ENCODE data around the gene ANGPTL1.

ANGPTL1 gene

GRCh38 chr1:178870944-178871343 is at the start of gene ANGPTL1:
TSS of gene ANGPTL1 (minus strand) at chr1:178871077. CDS start at chr1:178865776, 5,301 bp downstream.
- DNase-seq (ENCODE audit: low read depth in 1 of 2, low spot score in 1 of 2): no peak

GRCh38 chr1:178919581-178919980 is 48.7 kb upstream of the ANGPTL1 start:
- no peak for DNase-seq (ENCODE audit: low read depth in 1 of 2, low spot score in 1 of 2)

- DNase-seq (ENCODE audit: low read depth in 1 of 2, low spot score in 1 of 2): no peak
These were observed 48.1 kb upstream of the ANGPTL1 start for GRCh38 chr1:178918955-178919354.

- no peak for DNase-seq (ENCODE audit: low read depth in 1 of 2, low spot score in 1 of 2)
These were observed 47.4 kb upstream of the ANGPTL1 start for GRCh38 chr1:178918308-178918707.

- no peak for DNase-seq (ENCODE audit: low read depth in 1 of 2, low spot score in 1 of 2)
These were observed 45.7 kb upstream of the ANGPTL1 start for GRCh38 chr1:178916448-178917174.

- no peak for DNase-seq (ENCODE audit: low read depth in 1 of 2, low spot score in 1 of 2)
These were observed 41.7 kb upstream of the ANGPTL1 start for GRCh38 chr1:178912597-178912996.

- no peak for DNase-seq (ENCODE audit: low read depth in 1 of 2, low spot score in 1 of 2)
These were observed 39.1 kb upstream of the ANGPTL1 start for GRCh38 chr1:178910023-178910422.

- no peak for DNase-seq (ENCODE audit: low read depth in 1 of 2, low spot score in 1 of 2)
These were observed 37.5 kb upstream of the ANGPTL1 start for GRCh38 chr1:178908358-178908757.

GRCh38 chr1:178901482-178902125 is 30.7 kb upstream of the ANGPTL1 start:
- DNase-seq (ENCODE audit: low read depth in 1 of 2, low spot score in 1 of 2): no peak

GRCh38 chr1:178899402-178899801 is 28.5 kb upstream of the ANGPTL1 start:
- DNase-seq (ENCODE audit: low read depth in 1 of 2, low spot score in 1 of 2): no peak

GRCh38 chr1:178898401-178898800 is 27.5 kb upstream of the ANGPTL1 start:
- DNase-seq (ENCODE audit: low read depth in 1 of 2, low spot score in 1 of 2): no peak

GRCh38 chr1:178895928-178896327 is 25.1 kb upstream of the ANGPTL1 start:
- no peak for DNase-seq (ENCODE audit: low read depth in 1 of 2, low spot score in 1 of 2)

- DNase-seq (ENCODE audit: low read depth in 1 of 2, low spot score in 1 of 2): no peak
These were observed 15.7 kb upstream of the ANGPTL1 start for GRCh38 chr1:178886551-178886950.

GRCh38 chr1:178885869-178886268 is 15.0 kb upstream of the ANGPTL1 start:
- no peak for DNase-seq (ENCODE audit: low read depth in 1 of 2, low spot score in 1 of 2)

- DNase-seq (ENCODE audit: low read depth in 1 of 2, low spot score in 1 of 2): no peak
These were observed 11.1 kb upstream of the ANGPTL1 start for GRCh38 chr1:178881950-178882349.

- DNase-seq (ENCODE audit: low read depth in 1 of 2, low spot score in 1 of 2): no peak
These were observed 7.0 kb upstream of the ANGPTL1 start for GRCh38 chr1:178877896-178878295.

GRCh38 chr1:178875936-178876335 is 5.1 kb upstream of the ANGPTL1 start:
- no peak for DNase-seq (ENCODE audit: low read depth in 1 of 2, low spot score in 1 of 2)

GRCh38 chr1:178874966-178875365 is 4.1 kb upstream of the ANGPTL1 start:
- no peak for DNase-seq (ENCODE audit: low read depth in 1 of 2, low spot score in 1 of 2)

- no peak for DNase-seq (ENCODE audit: low read depth in 1 of 2, low spot score in 1 of 2)
These were observed 859 bp upstream of the ANGPTL1 start for GRCh38 chr1:178871551-178872320.

- DNase-seq (ENCODE audit: low read depth in 1 of 2, low spot score in 1 of 2): no peak
These were observed 656 bp downstream of the ANGPTL1 start for GRCh38 chr1:178870221-178870620.

- DNase-seq (ENCODE audit: low read depth in 1 of 2, low spot score in 1 of 2): no peak
These were observed 1.7 kb downstream of the ANGPTL1 start for GRCh38 chr1:178869119-178869697.

- DNase-seq (ENCODE audit: low read depth in 1 of 2, low spot score in 1 of 2): no peak
These were observed 2.2 kb downstream of the ANGPTL1 start for GRCh38 chr1:178868706-178869105.

Data from activated T-helper 1 cell treated with anti-CD3 and anti-CD28 coated beads, Interleukin-2, amount 50 U/mL, for 16 hours (primary cell).